Limb (tissue), 2 donors: ENCODE results near the gene IL17A.
"Not testable (repeated sequence)": the region's sequence is repeated elsewhere in the genome, so short reads cannot be mapped to it uniquely, and the experiment has no call there.

Experiments
- DNase-seq, 2 donors: peaks; one replicate each; pipeline ENCODE4 v3.0.0-alpha.2; 2016; ENCODE audit errors: extremely low spot score in 2 of 2

IL17A gene

GRCh38 chr6:52162940-52163908 is 23.0 kb upstream of the IL17A start:
- DNase-seq = no peak

- no peak for DNase-seq
Measured at GRCh38 chr6:52164319-52165094, 21.7 kb upstream of the IL17A start.

GRCh38 chr6:52167267-52167666 is 18.9 kb upstream of the IL17A start:
- DNase-seq = no peak

- DNase-seq = not testable (repeated sequence)
Measured at GRCh38 chr6:52168351-52168750, 17.8 kb upstream of the IL17A start.

GRCh38 chr6:52174118-52174517 is 12.1 kb upstream of the IL17A start:
- DNase-seq = no peak

- no peak for DNase-seq
Measured at GRCh38 chr6:52176550-52176949, 9.6 kb upstream of the IL17A start.

GRCh38 chr6:52177961-52178360 is 8.2 kb upstream of the IL17A start:
- DNase-seq = no peak

- no peak for DNase-seq
Measured at GRCh38 chr6:52180787-52181558, 5.2 kb upstream of the IL17A start.

- DNase-seq = peak in 1 of 2 donors; percentile 10
Measured at GRCh38 chr6:52183131-52183713, 3.0 kb upstream of the IL17A start.

GRCh38 chr6:52186480-52186879 is 305 bp downstream of the IL17A start:
- no peak for DNase-seq

GRCh38 chr6:52187098-52187497 is 923 bp downstream of the IL17A start:
- no peak for DNase-seq

- no peak for DNase-seq
Measured at GRCh38 chr6:52189974-52190373, 3.8 kb downstream of the IL17A start.

GRCh38 chr6:52190409-52190808 is 4.2 kb downstream of the IL17A start:
- no peak for DNase-seq

GRCh38 chr6:52191824-52192223 is 5.6 kb downstream of the IL17A start:
- DNase-seq = no peak

- DNase-seq = no peak
Measured at GRCh38 chr6:52195886-52196285, 9.7 kb downstream of the IL17A start.

GRCh38 chr6:52200088-52200487 is 13.9 kb downstream of the IL17A start:
- not testable (repeated sequence) for DNase-seq

GRCh38 chr6:52201046-52201445 is 14.9 kb downstream of the IL17A start:
- no peak for DNase-seq

- no peak for DNase-seq
Measured at GRCh38 chr6:52201493-52201892, 15.3 kb downstream of the IL17A start.

GRCh38 chr6:52207066-52207465 is 20.9 kb downstream of the IL17A start:
- no peak for DNase-seq

- no peak for DNase-seq
Measured at GRCh38 chr6:52208612-52209011, 22.4 kb downstream of the IL17A start.

- DNase-seq = no peak
Measured at GRCh38 chr6:52209770-52210169, 23.6 kb downstream of the IL17A start.
